Erythroblast (primary cell): ENCODE results near the gene ARMH4.

ENCODE experiments used
- DNase-seq, 2 experiments: peaks; one replicate each; lab custom pipeline; 2025; lab: John Stamatoyannopoulos, UW
- GATA1 ChIP-seq: IDR thresholded peaks from 2 replicates; pipeline ENCODE4 v1.6.1; 2011; ENCODE audit warnings: low read depth, mild to moderate bottlenecking, control low read depth, low read length, moderate library complexity
- POLR2A ChIP-seq: IDR thresholded peaks from 2 replicates; pipeline ENCODE4 v1.6.1; 2011; ENCODE audit warnings: mild to moderate bottlenecking, low read length

Gene ARMH4

GRCh38 chr14:57998766-57999165, 153.2 kb downstream of the ARMH4 start:
- TF ChIP-seq POLR2A = no peak
- TF ChIP-seq GATA1 = no peak
- DNase-seq = no peak

- TF ChIP-seq POLR2A (no peak), GATA1 (no peak)
- no peak for DNase-seq
Observed at GRCh38 chr14:57991353-57991752, 160.7 kb downstream of the ARMH4 start.

- TF ChIP-seq GATA1 (no peak), POLR2A (no peak)
- no peak for DNase-seq
Observed at GRCh38 chr14:57988445-57988844, 163.6 kb downstream of the ARMH4 start.

- DNase-seq = no peak
- TF ChIP-seq GATA1 = no peak
- TF ChIP-seq POLR2A = no peak
Observed at GRCh38 chr14:57987596-57988300, 164.3 kb downstream of the ARMH4 start.

GRCh38 chr14:57987051-57987450, 165.0 kb downstream of the ARMH4 start:
- TF ChIP-seq GATA1 (no peak), POLR2A (no peak)
- no peak for DNase-seq

GRCh38 chr14:57982804-57983634, 169.0 kb downstream of the ARMH4 start:
- DNase-seq = no peak
- no peak for TF ChIP-seq POLR2A
- TF ChIP-seq GATA1 = no peak

- TF ChIP-seq GATA1 (no peak), POLR2A (no peak)
- DNase-seq = no peak
Observed at GRCh38 chr14:57981817-57982560, 170.0 kb downstream of the ARMH4 start.

- no peak for DNase-seq
- TF ChIP-seq POLR2A (no peak), GATA1 (no peak)
Observed at GRCh38 chr14:57979376-57980048, 172.5 kb downstream of the ARMH4 start.

GRCh38 chr14:57976701-57977100, 175.3 kb downstream of the ARMH4 start:
- DNase-seq = no peak
- TF ChIP-seq GATA1 (no peak), POLR2A (no peak)

GRCh38 chr14:57974896-57975295, 177.1 kb downstream of the ARMH4 start:
- TF ChIP-seq POLR2A (no peak), GATA1 (no peak)
- DNase-seq = no peak

- DNase-seq = no peak
- TF ChIP-seq POLR2A (no peak), GATA1 (no peak)
Observed at GRCh38 chr14:57970594-57970993, 181.4 kb downstream of the ARMH4 start.

GRCh38 chr14:57970175-57970574, 181.8 kb downstream of the ARMH4 start:
- no peak for DNase-seq
- TF ChIP-seq GATA1 = no peak
- no peak for TF ChIP-seq POLR2A

GRCh38 chr14:57963071-57963470, 188.9 kb downstream of the ARMH4 start:
- no peak for TF ChIP-seq POLR2A
- no peak for TF ChIP-seq GATA1
- DNase-seq = no peak
